ENCODE data around the gene ANO4. TPM values are rescaled to one million over a fixed set of nuclear protein-coding genes. Genes with fewer than 3 reads are reported as not detected.

Gene ANO4
- total and polyA plus RNA-seq, 2 of the 8 experiments (the other 6 are each of a cell fraction or from before 2014, with no cell fraction given): 1.1 to 3.4 TPM

DNA sequence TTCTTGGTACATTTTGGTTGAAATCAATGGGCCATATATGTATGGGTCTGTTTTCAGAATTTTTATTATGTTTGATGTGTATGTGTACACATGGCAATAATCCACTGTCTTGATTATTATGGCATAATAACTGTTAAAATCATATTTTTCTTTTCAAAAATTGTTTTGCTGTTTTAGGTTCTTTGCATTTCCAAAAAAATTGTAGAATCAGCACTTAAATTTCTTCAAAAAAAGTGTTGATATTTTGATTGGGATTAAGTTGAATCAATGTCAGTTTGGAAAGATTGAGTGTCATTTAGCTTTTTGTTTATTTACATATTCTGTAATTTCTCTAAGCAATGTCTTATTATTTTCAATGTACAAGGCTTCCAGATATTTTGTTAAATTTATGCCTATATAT, 261.4 kb downstream of the ANO4 start:
- no peak overlapping the region for H2AK5ac ChIP-seq (ENCODE audit: low read depth, low read length)
- no peak overlapping the region for H2AFZ ChIP-seq (ENCODE audit: low read length)
- no peak overlapping the region for H3K9ac ChIP-seq (replicated peaks in 1 of 4; ENCODE audit: extremely low read depth in 1 of 4, low read depth in 3 of 4, low read length in 3 of 4)
- no peak overlapping the region for H3K14ac ChIP-seq (ENCODE audit: insufficient read length)
- no peak overlapping the region for H3K4me2 ChIP-seq (ENCODE audit: insufficient read depth in 1 of 2, low read depth in 2 of 2, low read length in 2 of 2)
- FAIRE-seq: no peak
- no peak overlapping the region for H3K18ac ChIP-seq (ENCODE audit: extremely low read depth, low read length)
- no peaks in the 10 kb centered on the region for H3K27me3 ChIP-seq (replicated peaks in 1 of 4; ENCODE audit: control insufficient read depth in 3 of 4, extremely low read depth in 1 of 4, insufficient read depth in 3 of 4, low read length in 3 of 4)
- H3K23me2 ChIP-seq (ENCODE audit: low read depth, low read length): no peaks in the 10 kb centered on the region
- no peaks in the 10 kb centered on the region for H3K36me3 ChIP-seq (ENCODE audit: control insufficient read depth in 2 of 4, insufficient read depth in 4 of 4, low read length in 3 of 4)
- H3K4ac ChIP-seq (replicated peaks; ENCODE audit: insufficient read length, low read depth, low read length): no peak overlapping the region
- H2BK5ac ChIP-seq (ENCODE audit: low read depth, low read length): no peak overlapping the region
- no peak overlapping the region for H3K27ac ChIP-seq (ENCODE audit: low read depth, low read length)
- H3K9me3 ChIP-seq (ENCODE audit: insufficient read depth in 2 of 2, low read depth in 1 of 2, low read length in 1 of 2): no peaks in the 10 kb centered on the region
- DNase-seq (ENCODE audit: low read depth in 1 of 2, low spot score in 2 of 2): no peak
- TF ChIP-seq CHD1 (IDR thresholded peaks at IDR 0.05; ENCODE audit: low read depth, low read length) (no peak), HDAC6 (IDR thresholded peaks at IDR 0.05; ENCODE audit: low read depth, low read length) (no peak), SIX5 (IDR thresholded peaks at IDR 0.05; ENCODE audit: low read depth, low read length) (no peak), EZH2 (IDR thresholded peaks at IDR 0.05; ENCODE audit: low read depth, low read length, severe bottlenecking) (no peak), EGR1 (IDR thresholded peaks at IDR 0.05; ENCODE audit: borderline replicate concordance, low read depth, low read length) (no peak), POLR2AphosphoS5 (IDR thresholded peaks at IDR 0.05; ENCODE audit: low read depth, low read length) (no peak)
- TF ChIP-seq, protein P1, sequence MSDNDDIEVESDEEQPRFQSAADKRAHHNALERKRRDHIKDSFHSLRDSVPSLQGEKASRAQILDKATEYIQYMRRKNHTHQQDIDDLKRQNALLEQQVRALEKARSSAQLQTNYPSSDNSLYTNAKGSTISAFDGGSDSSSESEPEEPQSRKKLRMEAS (IDR thresholded peaks at IDR 0.05): no peak
- no peak overlapping the region for H4K91ac ChIP-seq (replicated peaks; ENCODE audit: insufficient read length, low read length)
- no peak overlapping the region for H2BK120ac ChIP-seq (replicated peaks; ENCODE audit: low read depth, low read length)
- no peaks in the 10 kb centered on the region for H3K79me2 ChIP-seq (ENCODE audit: control insufficient read depth in 1 of 2, insufficient read depth in 2 of 2, low read length in 2 of 2)
- H4K20me1 ChIP-seq (replicated peaks in 1 of 2; ENCODE audit: control insufficient read depth in 1 of 2, insufficient read depth in 2 of 2, low read length in 2 of 2): no peaks in the 10 kb centered on the region
- H4K8ac ChIP-seq (ENCODE audit: extremely low read depth, insufficient read depth, low read length): no peak overlapping the region
- ChIA-PET POLR2A (ENCODE audit: partially characterized antibody) (no interaction called here), CTCF (ENCODE audit: partially characterized antibody) (no interaction called here)
- H2BK20ac ChIP-seq (ENCODE audit: low read length): no peak overlapping the region
- no peaks in the 10 kb centered on the region for H3K79me1 ChIP-seq (ENCODE audit: low read depth, low read length)
- H2BK12ac ChIP-seq (ENCODE audit: low read depth, low read length): no peak overlapping the region
- no peak overlapping the region for H2BK15ac ChIP-seq (ENCODE audit: low read length)
- H4K5ac ChIP-seq (ENCODE audit: insufficient read length, low read depth, low read length): no peak overlapping the region
- no peak overlapping the region for H3K4me3 ChIP-seq (ENCODE audit: extremely low read depth in 1 of 4, insufficient read depth in 2 of 4, low read depth in 3 of 4, low read length in 4 of 4)
- H3K23ac ChIP-seq (ENCODE audit: insufficient read length): no peak overlapping the region
- H3K56ac ChIP-seq (replicated peaks; ENCODE audit: insufficient read length, low read depth, low read length): no peak overlapping the region
- H3K4me1 ChIP-seq (replicated peaks in 1 of 4; ENCODE audit: control insufficient read depth in 3 of 4, insufficient read depth in 4 of 4, low read length in 3 of 4): no peaks in the 10 kb centered on the region
